ELR (cell line): ENCODE data around the gene TACC2.
"Not testable (repeated sequence)": the region's sequence is repeated elsewhere in the genome, so short reads cannot be mapped to it uniquely, and the experiment has no call there.

Source experiments
- DNase-seq: peaks from one replicate; pipeline ENCODE4 v3.0.0-alpha.2; 2015; ENCODE audit warnings: low read depth

TACC2 gene, protein sequence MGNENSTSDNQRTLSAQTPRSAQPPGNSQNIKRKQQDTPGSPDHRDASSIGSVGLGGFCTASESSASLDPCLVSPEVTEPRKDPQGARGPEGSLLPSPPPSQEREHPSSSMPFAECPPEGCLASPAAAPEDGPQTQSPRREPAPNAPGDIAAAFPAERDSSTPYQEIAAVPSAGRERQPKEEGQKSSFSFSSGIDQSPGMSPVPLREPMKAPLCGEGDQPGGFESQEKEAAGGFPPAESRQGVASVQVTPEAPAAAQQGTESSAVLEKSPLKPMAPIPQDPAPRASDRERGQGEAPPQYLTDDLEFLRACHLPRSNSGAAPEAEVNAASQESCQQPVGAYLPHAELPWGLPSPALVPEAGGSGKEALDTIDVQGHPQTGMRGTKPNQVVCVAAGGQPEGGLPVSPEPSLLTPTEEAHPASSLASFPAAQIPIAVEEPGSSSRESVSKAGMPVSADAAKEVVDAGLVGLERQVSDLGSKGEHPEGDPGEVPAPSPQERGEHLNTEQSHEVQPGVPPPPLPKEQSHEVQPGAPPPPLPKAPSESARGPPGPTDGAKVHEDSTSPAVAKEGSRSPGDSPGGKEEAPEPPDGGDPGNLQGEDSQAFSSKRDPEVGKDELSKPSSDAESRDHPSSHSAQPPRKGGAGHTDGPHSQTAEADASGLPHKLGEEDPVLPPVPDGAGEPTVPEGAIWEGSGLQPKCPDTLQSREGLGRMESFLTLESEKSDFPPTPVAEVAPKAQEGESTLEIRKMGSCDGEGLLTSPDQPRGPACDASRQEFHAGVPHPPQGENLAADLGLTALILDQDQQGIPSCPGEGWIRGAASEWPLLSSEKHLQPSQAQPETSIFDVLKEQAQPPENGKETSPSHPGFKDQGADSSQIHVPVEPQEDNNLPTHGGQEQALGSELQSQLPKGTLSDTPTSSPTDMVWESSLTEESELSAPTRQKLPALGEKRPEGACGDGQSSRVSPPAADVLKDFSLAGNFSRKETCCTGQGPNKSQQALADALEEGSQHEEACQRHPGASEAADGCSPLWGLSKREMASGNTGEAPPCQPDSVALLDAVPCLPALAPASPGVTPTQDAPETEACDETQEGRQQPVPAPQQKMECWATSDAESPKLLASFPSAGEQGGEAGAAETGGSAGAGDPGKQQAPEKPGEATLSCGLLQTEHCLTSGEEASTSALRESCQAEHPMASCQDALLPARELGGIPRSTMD (N-terminal part only)

GRCh38 chr10:121988361-121989324, at the start of gene TACC2:
TSS of gene TACC2 (plus strand) at chr10:121989163. CDS start at chr10:122021982, 32,819 bp downstream.
- DNase-seq = no peak

GRCh38 chr10:121941532-121941931, 47.4 kb upstream of the TACC2 start:
- DNase-seq = no peak

DNA sequence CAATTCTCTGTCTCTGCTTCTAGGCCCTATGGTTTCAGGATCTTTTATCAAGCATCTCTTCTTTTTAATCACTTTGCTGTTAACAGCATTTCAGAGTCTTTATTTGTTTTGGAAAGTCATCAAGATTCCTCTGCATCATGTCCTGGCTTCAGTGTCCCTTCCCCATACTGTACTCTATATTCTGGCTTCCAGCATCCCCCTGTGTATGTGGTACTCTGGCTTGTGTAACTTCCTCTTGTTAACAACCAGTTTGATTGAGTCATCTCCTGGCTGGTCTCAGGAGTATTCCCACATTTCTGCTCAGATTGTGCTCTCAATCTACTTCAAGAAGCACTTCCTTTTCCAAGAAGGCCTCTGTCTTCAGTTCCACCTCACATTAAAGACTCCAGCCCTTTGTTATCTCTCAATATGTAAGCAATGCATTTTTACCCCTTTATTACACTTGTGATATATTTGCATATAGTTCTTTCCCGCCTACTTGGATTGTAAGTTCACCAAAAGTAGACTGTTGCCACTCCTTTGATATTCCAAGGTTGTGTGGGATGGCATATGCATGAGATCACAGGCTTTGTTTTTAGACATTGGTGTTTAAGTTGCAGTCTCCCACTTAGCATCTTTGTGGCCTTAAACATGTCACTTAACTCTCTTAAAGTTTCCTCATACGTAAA, 46.1 kb upstream of the TACC2 start:
- DNase-seq = peak; percentile 79

DNA sequence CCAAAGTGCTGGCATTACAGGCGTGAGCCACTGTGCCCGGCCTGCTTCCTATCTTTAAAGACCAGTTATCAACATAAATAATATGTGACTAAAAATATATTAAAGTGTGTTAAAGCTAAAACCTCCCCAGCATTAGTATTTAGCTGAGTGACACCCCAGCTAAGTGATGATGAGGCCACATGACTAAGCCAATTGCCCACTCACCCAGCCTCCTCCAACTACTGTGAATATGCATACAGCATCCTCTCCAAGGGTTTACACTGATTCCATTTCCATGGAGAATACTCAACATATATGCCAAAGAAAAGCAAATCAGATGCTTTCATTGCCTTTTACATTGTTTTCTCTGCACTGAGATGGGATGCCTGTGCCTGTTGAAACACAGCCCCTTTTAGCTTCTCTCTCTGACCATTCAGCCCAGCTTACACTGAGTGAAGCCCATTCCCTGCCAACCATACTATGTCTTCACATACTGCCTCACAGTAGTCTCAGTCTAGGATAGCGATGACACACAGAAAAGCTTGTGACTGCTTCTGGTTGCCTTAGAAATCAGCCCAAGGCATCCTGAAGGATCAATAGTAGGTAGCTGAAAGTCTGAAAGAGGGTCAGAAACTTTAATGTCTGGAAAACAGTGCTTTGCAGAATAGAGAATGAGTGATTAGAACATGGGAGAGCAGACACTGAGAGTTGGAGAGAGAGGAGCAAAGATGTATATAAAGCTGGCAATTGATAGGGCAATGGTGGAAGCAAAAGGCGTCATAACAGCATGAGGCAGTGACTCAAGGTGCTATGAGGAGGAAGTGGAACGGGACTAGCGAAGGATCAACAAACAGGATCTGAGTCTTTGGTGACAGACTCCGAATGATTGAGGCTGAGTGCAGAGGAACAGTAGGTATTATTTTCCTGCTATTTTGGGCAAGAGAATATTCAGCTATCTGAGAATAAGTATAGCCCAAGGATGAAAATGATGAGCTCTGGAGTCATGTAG, 41.3 kb upstream of the TACC2 start:
- peak; percentile 15 for DNase-seq

GRCh38 chr10:121949049-121949448, 39.9 kb upstream of the TACC2 start:
- no peak for DNase-seq

DNA sequence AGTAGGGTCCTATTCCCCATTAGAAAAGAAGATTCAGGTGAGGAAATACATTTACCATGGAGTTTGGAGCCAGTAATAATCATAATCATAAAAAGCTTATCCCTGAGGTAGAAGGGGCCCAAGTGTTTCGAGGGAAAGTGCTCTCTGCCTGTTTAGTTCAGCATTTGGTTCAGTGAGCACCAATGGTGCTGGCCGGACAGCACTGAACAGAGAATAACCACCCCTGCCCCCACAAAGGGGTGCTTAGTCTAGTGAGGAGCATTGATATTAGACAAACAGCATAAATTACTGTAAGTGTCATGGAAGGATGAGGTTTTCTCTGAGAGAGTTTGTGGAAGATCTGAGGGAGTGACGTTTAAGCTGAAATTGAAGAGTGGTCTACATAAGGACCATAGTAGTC, 39.5 kb upstream of the TACC2 start:
- DNase-seq = no peak

GRCh38 chr10:121952226-121952625, 36.7 kb upstream of the TACC2 start:
- DNase-seq = peak; percentile 74

- DNase-seq = peak; percentile 87
Measured at GRCh38 chr10:121956111-121957061, 32.6 kb upstream of the TACC2 start.

DNA sequence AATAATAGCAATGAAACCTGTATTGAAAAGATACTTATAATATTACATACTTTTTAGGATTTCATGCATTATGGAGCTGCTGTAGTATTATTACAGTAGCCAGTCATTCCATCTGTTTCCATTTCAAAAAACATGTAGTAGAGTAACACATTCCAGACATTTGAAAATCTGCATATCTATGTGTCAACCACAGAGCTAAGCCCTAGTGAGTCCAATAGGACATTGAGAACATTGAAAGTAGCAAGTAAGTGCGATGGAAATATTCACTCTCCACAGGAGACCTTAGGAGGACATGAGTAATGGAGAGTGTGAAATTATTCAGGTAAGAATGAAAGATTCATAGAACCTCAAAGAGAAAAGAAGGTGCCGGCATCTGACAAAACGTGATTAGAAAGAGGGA, 29.3 kb upstream of the TACC2 start:
- no peak for DNase-seq

DNA sequence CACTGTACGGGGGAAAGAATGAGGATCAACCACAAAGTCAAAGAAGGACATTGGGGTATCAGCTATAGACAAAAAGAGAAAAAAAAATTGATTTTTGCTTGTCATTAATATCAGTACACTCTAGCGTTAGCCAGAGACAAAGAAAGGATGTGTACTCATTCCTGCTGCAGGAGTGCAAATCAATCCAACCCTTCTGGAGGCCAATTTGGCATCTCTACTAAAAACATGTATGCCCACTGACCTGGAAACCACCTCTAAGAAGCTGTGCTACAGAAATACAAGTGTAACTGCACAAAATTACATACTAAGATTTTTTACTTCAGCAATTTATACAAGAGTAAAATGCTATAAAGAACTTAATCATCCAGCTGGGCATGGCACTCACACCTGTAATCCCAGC, 27.5 kb upstream of the TACC2 start:
- DNase-seq = no peak

DNA sequence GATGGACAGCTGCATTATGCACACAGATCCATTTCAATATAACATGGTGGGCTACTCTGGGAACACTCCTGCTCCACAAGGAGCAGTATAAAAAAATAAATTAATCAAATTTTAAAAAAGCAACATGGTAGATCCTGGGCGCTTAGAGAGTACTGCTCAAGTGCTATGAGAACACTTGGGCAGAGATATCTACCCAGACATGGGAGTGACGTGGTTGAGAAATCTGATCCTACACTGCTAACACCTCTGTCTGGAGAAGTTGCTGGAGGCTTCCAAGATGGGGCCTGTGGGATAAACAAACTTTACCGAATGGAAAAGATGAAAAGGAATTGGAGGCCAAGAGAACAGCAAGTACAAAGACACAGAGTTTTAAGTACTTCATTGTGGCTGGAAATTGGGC, 23.0 kb upstream of the TACC2 start:
- DNase-seq = no peak

DNA sequence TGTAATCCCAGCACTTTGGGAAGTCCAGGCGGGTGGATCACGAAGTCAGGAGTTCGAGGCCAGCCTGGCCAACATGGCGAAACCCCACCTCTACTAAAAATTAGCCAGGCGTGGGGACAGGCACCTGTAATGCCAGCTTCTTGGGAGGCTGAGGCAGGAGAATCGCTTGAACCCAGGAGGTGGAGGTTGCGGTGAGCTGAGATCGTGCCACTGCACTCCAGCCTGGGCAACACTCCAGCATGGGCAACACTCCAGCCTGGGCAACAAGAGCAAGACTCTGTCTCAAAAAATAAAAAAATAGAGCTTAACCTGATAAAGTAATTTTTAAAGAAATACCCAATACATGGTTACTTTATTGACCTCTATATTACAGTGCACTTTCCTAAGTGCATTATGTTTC, 19.9 kb upstream of the TACC2 start:
- not testable (repeated sequence) for DNase-seq

DNA sequence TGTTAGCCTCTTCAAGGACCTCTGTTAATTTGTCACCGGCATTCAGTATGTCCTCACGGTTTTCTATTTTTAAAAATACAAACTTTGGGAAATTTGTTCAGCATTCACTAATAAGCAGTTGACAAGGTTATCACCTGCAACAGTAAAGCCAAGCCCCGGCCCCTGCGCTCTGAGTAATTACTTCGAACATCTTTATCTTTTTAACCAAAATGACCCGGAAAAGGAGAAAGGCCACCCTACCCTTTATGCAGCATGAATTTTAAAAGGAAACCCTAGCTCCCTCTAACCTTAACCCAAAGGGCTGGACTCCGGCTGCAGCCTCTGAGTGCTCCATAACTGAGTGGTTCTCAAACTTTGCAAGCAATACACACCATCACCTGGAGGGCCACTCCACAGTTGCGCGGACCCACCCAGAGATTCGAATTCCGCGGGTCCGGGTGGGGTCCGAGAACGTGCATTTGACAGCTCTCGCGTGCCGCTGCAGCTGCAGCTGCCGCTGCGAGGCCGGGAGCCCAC, 14.9 kb upstream of the TACC2 start:
- no peak for DNase-seq

DNA sequence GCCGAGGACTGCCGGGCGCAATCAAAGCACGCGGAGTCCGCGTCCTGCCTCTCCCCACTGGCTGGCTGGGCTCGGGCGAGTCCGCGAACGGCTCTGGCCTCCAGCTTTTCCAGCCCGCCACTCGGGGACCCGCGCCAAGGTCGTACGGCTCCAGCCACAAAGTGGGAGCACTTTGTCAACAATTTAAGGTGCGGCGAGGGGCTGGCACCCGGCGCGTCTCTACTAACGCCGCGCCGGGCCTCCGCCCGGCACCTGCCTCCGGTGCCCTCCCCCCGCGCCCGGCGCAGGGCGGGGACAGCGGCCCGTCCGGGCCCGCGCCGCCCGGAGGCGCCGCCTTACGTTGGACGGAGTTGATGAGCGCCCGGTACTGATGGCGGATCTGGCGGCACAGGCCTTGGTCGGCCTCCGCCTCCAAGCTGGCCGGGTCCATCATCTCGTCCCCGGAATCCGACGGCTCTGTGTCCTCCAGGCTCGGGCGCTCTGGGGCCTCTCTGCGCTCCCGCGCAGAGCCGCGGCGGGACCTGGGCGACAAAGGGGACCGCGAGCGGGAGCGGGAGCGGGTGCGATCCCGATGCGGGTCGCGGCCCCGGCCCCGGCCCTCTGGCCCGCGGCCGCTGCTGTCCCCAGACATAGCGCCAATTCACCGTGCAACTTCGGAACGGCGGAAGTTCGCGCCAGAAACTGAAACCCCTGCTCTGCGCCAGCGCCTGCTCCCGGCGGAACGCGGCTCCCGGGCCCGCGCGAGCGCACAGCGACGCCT, 14.2 kb upstream of the TACC2 start, which contains the start of gene NSMCE4A:
Gene NSMCE4A, minus strand, starts transcription at position 683 of the 760 bp plus-strand sequence. Its CDS starts 52 bp downstream, at position 631.
- peak; percentile 84 for DNase-seq

- no peak for DNase-seq
Measured at GRCh38 chr10:121975295-121976086, 13.5 kb upstream of the TACC2 start.

GRCh38 chr10:121976607-121977006, 12.4 kb upstream of the TACC2 start:
- DNase-seq = no peak
